ENCODE data around the gene PDZRN4.
"Not testable (repeated sequence)": the region's sequence is repeated elsewhere in the genome, so short reads cannot be mapped to it uniquely, and the experiment has no call there.

Gene PDZRN4

DNA sequence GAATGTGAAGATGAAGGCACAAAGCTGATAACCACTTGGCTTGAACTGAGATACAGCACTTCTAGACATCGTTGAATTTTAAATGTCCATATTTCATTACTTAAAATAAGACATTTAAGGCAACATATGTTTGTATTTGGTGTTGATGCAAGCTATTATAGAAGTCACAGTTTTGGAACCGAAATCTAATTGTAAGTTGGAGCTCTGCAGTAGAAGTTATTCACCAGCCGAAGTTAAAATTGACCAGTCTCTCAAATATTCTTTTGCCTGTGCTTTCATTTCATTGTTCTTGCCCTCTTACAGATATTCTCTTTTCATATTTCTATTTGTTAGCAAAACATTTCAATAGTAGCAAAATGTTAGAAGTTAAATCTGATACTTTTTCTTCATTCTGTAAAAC lies 332.7 kb downstream of the PDZRN4 start:
- no peak for DNase-seq

DNA sequence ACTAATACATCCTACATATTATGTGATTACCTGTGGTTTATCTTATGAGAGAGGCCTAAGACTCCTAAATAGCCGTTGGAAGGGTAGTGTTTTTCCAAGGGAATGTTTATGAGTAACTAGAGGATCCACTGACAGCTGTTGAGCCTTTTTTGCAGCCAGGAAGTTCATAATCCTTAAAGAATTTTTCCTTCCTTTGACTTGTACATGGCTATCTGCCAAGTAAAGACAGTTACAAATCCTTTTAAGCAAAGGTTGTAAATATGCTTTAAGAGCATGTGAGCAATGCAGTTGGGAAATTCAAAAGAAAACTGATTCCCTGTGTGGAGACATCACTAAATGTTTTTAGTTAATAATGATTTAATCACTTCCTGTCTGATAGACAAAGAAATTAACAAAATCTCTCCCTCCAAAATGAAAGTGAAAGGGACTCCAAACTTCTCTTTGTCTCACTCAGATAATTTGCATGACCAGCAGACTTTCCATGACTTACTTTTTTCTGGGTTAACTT lies 333.8 kb downstream of the PDZRN4 start:
- no peak for DNase-seq

- DNase-seq = no peak
Observed at GRCh38 chr12:41527062-41527461, 338.9 kb downstream of the PDZRN4 start.

DNA sequence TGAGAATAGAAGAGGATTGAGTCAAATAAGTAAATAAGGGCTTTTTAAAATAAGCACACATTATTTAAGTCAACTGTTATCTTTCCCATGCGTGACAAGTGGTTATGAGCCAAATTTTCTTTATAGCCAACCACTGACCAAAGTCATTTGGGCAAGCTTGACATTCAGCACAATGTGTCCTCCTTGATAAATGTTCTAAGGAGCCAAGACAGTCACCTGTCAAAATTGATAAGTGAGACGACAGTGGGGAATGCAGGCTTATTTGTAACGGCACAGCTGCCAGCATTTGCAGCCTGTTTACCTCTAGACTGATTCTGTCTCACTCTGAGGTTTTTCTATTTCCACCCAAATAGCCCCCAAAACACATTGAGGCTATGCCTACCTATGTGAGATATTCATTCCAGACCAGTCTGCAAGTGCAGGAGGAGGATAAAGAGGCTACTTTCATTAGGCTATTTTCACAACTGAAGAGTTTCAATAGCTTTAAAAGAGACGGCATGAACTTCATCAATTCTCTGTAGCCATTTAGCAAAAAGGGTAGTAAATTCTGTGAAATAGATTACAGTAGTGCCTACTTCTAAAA lies 339.5 kb downstream of the PDZRN4 start:
- DNase-seq = no peak

- no peak for DNase-seq
Observed at GRCh38 chr12:41528874-41529273, 340.8 kb downstream of the PDZRN4 start.

- DNase-seq = no peak
Observed at GRCh38 chr12:41530441-41530840, 342.3 kb downstream of the PDZRN4 start.

DNA sequence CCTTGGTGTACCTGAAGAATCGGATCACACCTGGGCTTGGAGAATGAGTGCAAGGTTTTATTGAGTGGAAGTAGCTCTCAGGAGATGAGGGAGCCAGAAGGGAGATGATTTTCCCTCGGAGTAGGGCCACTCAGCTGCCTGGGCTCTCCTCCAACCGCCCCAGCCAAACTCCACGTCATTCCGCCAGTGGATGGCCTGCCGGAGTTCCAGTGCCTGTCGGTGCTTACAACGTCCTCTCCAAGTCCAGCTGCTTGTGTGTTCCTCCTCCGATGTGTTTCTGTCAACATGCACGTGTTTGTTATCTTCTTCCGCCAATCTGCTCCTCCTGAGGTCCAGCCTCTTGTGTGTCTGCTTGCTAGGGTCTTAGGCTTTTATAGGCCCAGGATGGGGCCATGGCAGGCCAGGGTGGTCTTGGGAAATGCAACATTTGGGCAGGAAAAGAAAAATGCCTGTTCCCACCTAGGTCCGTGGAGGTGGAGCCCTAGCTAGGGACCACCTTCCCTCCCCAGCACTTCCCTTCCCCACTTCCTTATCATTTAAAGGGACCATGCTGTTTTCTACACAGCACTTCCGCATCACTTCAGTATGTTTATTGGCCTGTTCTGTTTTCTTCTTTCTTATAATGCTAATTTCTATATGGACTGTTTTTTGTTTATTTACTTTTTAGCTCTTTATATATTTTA lies 343.2 kb downstream of the PDZRN4 start:
- DNase-seq = no peak

DNA sequence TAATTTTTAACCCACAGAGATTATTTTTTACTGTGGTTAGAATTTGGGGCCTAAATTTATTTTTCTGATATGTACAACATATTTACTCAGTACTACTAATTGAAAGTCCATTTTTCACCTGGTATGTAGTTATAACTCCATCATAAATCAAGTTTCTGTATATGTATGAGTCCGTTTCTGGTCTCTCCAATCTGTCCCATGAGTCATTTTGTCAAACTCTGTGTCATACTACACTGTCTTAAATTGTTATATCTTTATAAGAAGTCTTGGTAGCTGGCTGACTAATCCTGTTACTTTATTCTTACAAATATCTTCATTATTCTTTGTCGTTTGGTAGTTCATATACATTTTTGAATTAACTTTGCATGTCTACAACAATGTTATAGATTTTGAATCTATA lies 344.0 kb downstream of the PDZRN4 start:
- DNase-seq = no peak

DNA sequence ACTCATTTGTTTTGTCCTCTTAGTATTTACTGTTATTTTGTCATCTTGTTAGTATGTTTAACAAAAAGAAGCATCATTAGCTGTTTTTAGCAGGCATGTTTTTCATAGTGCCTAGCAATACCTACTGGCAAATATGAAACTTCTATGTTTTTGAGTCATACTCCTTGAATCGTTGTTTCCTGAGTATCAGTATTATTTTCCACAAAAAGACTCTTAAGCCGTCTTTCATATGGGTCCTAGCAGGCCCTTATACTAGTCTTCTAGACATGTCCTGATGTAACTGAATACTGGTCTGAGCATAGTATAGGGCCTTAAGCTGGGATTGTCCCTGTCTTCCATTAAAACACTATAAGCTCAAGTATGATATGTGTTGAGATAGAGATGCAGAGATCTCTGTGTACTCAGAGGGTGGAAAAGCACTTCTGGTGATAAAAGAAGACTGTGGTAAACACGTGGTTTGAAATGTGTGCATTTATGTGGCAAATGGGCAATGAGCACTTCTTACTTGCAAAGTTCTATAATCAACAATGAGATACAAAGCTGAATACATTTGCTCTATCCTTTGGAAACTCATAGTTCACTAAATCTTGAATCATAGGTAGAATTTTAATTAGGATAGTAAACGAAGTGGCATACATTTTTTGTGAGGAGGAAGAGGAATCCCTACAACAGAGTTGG lies 348.8 kb downstream of the PDZRN4 start:
- DNase-seq = no peak

GRCh38 chr12:41537522-41537921 lies 349.4 kb downstream of the PDZRN4 start:
- DNase-seq = no peak

DNA sequence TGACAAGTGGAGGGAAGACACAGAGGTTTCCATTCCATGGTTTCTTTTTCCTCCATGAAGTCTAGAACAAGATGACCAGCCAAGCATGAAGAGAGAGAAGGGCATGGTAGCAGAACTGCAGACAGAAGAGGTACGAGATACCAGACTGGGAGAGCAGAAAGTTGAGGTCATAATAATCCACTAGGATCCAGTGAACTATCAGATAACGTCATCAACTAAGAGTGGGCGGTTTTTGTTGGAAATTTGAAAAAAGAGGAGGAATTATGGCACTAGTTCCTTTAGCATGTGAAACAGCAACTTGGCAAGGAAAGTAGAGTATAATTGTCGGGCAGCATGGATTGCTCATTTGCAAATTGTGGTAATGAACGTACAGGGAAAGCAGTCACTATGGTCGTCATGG lies 357.6 kb downstream of the PDZRN4 start:
- DNase-seq = no peak

GRCh38 chr12:41547071-41547470 lies 359.0 kb downstream of the PDZRN4 start:
- DNase-seq = not testable (repeated sequence)

DNA sequence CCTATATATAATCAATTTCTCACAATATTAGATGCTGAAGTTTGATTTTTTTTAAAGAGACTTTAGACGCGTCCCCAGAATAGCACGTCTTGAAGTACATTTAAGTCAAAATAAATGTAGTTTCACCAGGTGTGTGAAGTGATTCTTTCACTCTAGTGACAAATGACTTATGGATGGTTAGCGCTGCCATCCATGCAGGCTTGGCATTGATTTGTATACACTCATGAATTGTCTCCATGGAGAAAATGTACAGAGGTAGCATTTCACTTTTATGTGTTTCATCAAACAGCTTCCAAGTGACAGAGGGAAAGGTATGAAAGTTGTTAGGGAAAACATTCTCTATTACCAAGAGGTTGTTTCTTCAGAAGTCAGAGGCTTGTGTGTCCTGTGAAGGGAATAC lies 360.8 kb downstream of the PDZRN4 start:
- no peak for DNase-seq

DNA sequence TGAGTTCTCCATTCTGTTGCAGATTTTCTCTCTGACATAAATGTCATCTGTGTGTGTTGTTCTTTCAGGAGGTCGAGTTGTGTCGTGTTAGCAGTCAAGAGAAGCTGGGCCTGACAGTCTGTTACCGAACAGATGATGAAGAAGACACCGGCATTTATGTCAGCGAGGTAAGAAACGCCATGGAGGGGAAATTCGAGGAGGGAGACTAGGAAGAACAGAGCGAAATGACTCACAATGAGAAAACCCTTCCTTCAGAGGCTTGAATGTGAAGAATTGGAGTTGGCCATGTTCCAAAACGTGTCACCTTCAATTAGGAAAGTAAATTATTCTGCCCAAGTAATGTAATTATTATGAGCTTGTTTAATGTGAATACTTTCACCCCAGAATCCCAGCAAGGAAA lies 364.5 kb downstream of the PDZRN4 start:
- DNase-seq = no peak

- DNase-seq = peak; percentile 1
Observed at GRCh38 chr12:41556176-41556575, 368.1 kb downstream of the PDZRN4 start.

- no peak for DNase-seq
Observed at GRCh38 chr12:41557344-41557743, 369.2 kb downstream of the PDZRN4 start.

- DNase-seq = no peak
Observed at GRCh38 chr12:41558671-41559070, 370.6 kb downstream of the PDZRN4 start.

DNA sequence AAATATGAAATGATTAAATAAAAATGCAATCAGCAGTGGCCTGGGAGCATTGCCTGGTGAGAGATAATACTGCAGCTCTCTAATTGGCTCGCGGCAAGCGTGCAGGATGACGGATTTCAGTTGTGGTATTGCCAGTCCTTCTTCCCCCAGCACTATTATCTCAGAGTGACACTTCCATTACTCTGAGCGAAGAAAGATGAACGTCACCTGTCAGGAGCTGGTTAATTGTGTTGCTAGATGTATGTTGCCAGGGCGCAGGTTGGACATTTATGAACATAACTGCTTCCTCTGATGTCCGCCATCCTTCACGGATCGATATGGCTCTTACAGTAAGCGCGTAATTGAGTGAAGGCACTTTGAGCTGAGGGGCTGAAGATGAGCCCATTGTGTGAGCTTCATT lies 374.9 kb downstream of the PDZRN4 start:
- no peak for DNase-seq

GRCh38 chr12:41564816-41565215 lies 376.7 kb downstream of the PDZRN4 start:
- DNase-seq = no peak

GRCh38 chr12:41566703-41567102 lies 378.6 kb downstream of the PDZRN4 start:
- DNase-seq = no peak

DNA sequence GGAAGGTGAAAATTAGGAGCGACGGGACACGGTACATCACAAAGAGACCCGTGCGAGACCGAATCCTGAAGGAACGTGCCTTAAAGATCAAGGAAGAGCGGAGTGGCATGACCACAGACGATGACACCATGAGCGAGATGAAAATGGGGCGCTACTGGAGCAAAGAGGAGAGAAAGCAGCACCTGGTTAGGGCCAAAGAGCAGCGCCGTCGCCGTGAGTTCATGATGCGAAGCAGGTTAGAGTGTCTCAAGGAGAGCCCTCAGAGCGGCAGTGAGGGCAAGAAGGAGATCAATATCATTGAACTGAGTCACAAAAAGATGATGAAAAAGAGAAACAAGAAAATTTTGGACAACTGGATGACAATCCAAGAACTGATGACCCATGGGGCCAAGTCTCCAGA lies 385.3 kb downstream of the PDZRN4 start:
- DNase-seq = no peak

GRCh38 chr12:41576925-41577324 lies 388.8 kb downstream of the PDZRN4 start:
- no peak for DNase-seq

DNA sequence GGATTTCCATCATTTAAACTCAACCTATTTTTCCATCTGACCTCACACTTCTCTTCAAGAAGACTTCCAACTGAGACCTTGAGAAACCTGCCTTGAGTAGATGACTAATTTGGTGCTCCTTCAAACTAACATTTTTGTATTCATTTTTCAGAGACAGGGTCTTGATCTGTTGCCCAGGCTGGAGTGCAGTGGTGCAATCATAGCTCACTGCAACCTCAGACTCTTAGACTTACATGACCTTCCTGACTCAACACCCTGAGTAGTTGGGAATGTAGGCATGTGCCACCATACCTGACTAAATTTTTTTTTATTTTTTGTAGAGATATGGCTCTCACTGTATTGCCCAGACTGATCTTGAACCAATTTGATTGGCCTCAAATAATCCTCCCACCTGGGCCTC lies 389.9 kb downstream of the PDZRN4 start:
- DNase-seq = no peak

DNA sequence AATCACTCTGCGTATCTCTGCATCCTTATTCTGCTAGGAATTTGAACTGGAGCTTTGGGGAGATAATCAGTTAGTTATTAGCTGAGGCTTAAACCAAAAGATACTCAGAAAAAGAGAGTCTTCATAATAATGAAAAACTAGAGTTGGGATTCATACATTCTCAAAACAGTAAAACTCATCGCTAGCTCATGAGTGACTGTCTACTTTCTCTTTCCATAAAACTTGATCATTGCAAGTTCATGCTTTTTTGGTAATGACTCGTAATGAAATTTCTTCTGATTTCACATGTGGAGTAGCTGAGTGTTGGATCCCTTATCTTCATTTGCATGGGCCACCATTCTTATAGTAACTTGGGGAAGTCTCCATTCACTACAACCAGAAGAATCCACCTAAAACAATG lies 397.7 kb downstream of the PDZRN4 start:
- no peak for DNase-seq
